Fibroblast of pulmonary artery (primary cell): ENCODE results near the gene VPS35L.

Source experiments
- DNase-seq: peaks from one replicate; pipeline ENCODE4 v3.0.0-alpha.2; 2010; ENCODE audit warnings: low read depth
- H3K4me3 ChIP-seq: replicated peaks from 2 replicates; pipeline ENCODE4 v1.5.1; 2011; ENCODE audit warnings: low read depth, mild to moderate bottlenecking, control low read depth, low read length, moderate library complexity
- CTCF ChIP-seq: IDR thresholded peaks from 2 replicates; pipeline ENCODE4 v1.5.1; 2011; ENCODE audit warnings: mild to moderate bottlenecking, control low read depth, low read length, inconsistent platforms; ENCODE audit errors: missing control alignments

The VPS35L gene

GRCh38 chr16:19605701-19606100 is 50.2 kb downstream of the VPS35L start:
- no peak for TF ChIP-seq CTCF
- DNase-seq: no peak
- H3K4me3 ChIP-seq: no peak overlapping the region

DNA sequence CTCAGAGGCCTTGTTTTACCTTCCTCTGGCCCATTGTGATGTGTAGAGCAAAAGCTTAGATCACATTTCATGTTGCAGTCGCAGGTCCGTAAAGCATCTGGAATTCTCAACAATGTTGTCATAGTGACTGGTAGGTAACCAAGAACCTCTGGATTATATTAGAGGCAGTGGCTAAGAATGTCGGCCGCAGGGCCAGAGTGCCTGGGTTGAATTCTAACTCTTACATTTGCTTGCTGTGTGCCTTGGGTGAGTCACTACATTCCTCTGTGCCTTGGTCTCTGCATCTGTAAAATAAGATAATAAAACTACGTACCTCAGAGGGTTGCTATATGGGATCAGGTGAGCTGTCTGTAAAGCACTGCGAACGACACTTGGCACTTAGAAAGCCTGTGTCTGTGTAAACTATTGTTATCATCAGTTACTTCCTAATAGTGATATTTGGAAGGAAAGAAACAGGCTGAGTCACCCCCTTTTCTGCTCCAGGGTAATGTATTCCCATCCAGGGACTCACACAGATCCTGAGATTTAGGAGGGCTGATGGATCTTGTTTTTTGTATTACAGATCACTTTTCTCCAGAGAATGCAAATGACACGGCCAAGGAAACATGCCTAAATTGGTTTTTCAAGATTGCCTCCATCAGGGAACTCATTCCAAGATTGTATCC is 52.2 kb downstream of the VPS35L start:
- peak; percentile 35 for DNase-seq
- TF ChIP-seq CTCF: no peak
- no peak overlapping the region for H3K4me3 ChIP-seq

DNA sequence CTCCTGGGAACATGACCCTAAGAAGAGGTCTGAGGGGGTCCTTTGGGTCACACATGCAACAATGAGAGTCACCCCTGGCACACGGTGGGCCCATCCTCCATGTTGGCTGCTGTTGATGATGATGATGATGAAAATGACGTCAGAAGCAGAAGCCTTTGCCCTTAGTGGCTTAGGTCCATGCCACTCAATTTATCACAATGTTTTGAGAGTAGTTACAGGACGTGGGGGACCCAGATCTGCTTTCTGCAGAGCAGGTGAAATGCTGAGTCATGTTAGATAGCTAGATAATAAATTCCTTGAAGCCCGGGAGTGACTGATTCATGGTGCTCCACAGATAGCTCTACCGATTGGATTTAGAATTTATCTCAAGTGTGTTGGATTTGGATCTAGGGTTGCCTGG is 53.9 kb downstream of the VPS35L start:
- no peak overlapping the region for H3K4me3 ChIP-seq
- no peak for TF ChIP-seq CTCF
- no peak for DNase-seq

DNA sequence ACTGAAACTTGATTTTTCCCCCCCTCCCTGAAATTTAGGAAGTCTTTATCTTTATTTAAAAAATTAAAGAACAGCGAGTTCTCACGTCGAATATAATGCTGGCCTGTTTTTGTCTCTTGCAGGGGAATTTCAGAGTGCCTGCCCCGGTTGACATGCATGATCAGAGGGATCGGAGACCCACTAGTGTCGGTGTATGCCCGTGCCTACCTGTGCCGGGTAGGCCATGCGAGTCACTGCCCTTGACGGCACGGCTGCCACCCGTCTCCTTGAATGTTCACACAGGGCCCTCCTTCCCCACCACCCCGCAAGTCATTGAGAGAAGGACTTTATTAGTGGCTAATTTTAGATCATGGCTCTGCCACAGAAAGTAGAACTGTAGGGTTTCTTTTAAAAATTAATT is 54.7 kb downstream of the VPS35L start:
- no peak overlapping the region for H3K4me3 ChIP-seq
- no peak for DNase-seq
- TF ChIP-seq CTCF: no peak

DNA sequence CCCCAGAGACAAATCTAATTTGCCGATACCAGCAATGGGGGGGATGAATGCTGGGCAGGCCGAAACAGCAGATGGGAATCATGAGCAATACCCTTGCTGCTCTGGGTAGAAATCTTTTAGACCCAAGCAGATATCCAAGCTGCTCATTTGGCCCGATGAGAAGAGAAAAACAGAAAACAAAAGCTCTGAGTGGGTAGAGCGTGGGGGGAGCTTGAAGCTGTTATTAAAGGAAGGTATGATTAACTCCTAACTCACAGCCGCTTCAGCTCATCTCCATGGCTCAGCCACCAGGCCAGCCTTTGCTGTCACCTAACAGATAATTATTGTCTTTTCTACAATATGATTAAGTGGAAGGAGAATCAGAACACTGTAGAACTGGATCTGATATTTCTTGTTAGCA is 58.3 kb downstream of the VPS35L start:
- DNase-seq: peak; percentile 17
- H3K4me3 ChIP-seq: no peak overlapping the region
- TF ChIP-seq CTCF: no peak

GRCh38 chr16:19616241-19616640 is 60.7 kb downstream of the VPS35L start:
- H3K4me3 ChIP-seq: no peak overlapping the region
- no peak for TF ChIP-seq CTCF
- no peak for DNase-seq

GRCh38 chr16:19618876-19619275 is 63.4 kb downstream of the VPS35L start:
- H3K4me3 ChIP-seq: no peak overlapping the region
- DNase-seq: no peak
- no peak for TF ChIP-seq CTCF
